Activated CD8-positive, alpha-beta memory T cell treated with anti-CD3 and anti-CD28 coated beads, Interleukin-2, amount 50 U/mL, for 1 hour (primary cell): ENCODE data around the gene NRF1.

ENCODE experiments used
- DNase-seq: peaks from one replicate; pipeline ENCODE4 v3.0.0-alpha.2; 2020; ENCODE audit errors: extremely low read depth

The NRF1 gene

DNA sequence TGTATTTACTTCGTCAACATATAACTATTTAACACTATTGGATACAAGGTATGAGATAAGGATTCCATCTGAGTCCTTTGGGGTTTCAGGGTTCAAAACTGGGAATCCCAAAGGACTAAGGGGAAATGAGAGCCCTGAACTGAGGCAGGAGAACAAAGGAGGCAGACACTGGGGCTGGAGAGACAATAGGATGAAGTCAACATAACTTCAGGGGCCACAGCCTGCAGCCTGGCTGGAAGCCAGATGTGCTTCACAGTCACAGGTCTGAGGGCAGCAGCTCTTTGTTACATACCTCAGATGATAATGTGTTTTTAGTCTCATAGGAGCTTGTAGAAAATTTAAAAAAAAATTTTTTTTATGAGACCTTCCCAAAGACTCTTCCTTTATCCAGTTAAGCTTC, 73.3 kb downstream of the NRF1 start:
- no peak for DNase-seq

DNA sequence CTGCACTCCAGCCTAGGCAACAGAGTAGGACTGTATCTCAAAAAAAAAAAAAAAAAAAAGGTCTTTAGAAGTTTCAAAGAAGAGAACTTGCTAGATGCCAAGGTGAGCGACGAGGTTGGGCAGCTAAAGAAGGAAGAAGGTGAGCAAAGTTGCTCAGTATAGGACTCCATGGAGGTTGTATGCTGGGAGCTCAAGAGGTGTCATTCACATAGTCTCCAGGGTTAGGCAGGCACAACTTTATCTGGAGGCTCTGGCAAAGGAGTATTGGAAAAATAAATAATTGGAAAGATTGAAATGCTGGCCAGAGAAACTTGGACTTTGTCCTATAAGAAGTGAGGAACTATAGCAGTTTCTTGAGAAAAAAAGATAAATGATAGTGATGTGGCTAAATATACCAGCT, 74.5 kb downstream of the NRF1 start:
- DNase-seq: no peak

DNA sequence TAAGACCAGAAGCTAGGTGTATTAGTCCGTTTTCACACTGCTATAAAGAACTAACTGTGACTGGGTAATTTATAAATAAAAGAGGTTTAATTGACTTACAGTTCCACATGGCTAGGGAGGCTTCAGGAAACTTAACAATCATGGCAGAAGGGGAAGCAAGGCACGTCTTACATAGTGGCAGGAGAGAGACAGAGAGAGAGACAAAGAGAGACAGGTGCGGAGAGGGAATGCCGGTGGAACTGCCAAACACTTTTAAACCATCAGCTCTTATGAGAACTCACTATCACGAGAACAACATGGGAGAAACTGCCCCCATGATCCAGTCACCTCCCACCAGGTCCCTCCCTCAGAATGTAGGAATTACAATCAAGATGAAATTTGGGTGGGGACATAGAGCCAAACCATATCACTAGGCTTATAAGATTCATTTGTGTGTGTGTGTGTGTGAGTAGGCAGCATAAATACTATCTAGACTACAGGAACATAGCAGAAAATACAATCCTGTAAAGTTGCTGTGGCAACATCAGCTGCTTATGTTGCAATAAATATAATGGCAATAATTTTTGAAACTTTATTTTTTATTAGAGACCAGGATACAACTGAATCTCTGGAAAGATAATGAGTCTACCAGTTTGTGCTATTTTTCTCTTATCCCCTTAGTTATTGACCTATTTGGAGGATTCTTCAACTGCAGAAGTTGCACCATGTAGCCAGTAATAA, 77.1 kb downstream of the NRF1 start:
- DNase-seq: no peak

DNA sequence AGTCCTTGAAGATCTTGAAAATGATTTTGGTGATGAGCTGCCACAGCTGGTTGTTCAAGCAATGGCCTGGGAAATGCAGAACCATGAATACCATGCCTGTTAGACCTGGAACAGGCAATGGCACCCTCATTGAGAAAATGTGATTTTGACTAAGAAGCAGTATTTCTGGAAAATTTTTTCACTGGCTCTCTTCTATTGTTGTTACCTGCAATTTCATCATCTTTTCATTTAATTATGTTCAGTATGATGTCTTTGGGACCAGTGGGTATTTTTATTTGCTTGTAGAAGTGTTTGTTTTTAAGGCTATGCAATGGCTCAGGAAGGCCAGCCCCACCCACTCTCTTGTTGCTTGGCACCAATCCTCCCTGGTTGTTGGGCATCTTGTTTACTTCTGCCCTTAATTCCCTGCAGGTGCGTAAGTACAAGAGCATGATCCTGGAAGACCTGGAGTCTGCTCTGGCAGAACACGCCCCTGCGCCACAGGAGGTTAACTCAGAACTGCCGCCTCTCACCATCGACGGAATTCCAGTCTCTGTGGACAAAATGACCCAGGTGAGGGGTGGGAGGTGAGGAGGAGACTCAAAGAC, 78.6 kb downstream of the NRF1 start:
- DNase-seq: no peak

- DNase-seq: no peak
Observed at GRCh38 chr7:129690701-129691100, 79.2 kb downstream of the NRF1 start.

- DNase-seq: no peak
Observed at GRCh38 chr7:129698516-129699418, 87.2 kb downstream of the NRF1 start.

DNA sequence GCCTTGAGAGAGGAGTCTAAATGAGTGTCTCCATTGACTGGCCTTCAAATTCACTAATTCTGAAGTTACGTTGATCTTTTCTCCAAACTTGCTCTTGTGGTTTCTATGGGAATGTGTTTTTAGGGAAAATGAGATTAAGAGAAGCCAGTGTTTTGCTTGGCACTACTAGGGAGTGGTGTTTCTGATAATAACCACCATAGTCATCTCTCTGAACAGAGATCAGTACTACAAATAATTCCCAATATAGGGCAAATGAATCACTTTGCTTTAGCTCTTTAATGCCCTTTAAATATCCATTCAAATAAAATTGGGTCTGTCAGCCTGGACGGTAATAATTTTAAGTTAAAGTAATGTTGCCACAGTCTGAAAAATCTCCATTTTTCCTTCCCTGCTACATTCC, 90.8 kb downstream of the NRF1 start:
- no peak for DNase-seq

- DNase-seq: no peak
Observed at GRCh38 chr7:129702761-129703338, 91.3 kb downstream of the NRF1 start.

DNA sequence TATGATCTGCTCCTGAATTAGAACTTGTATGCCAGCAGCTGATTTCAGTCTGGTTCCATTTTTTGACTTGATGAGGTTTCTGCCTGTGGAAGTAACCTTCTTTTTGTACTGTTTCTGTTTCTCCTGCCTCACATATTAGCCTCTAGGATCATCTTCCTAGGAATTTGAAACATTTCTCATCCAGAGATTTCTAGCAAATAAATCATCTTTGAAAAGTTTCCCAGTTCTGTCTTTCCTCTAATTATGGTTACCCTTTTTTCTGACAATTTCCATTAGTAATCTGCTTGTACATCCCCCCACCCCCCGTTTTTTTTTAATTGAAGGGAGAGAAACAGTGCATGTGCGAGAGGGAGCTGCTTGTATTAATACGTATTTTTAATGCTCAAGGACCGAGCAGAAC, 92.2 kb downstream of the NRF1 start:
- DNase-seq: no peak

GRCh38 chr7:129707910-129708499, 96.5 kb downstream of the NRF1 start:
- DNase-seq: no peak

DNA sequence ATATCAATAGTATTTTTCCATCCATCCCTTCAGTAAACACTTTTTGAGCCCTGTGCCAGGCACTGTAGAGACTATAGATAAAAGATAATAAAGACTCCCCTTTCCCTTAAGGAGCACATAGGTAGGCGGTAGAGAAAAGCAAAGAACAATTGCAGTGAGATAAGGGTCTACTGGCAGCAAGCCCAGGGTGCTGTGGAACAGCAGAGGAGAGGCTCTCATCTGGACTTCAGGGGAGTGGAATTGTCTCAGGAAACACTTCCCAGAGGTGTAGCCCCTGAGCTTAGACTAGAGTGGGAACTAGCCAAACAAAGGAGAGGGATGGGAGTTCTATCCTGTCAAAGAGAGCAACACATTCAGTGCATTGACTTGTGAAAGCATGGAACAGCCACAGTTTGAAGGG, 102.0 kb downstream of the NRF1 start:
- DNase-seq: no peak

GRCh38 chr7:129714514-129715063, 103.1 kb downstream of the NRF1 start:
- DNase-seq: no peak

DNA sequence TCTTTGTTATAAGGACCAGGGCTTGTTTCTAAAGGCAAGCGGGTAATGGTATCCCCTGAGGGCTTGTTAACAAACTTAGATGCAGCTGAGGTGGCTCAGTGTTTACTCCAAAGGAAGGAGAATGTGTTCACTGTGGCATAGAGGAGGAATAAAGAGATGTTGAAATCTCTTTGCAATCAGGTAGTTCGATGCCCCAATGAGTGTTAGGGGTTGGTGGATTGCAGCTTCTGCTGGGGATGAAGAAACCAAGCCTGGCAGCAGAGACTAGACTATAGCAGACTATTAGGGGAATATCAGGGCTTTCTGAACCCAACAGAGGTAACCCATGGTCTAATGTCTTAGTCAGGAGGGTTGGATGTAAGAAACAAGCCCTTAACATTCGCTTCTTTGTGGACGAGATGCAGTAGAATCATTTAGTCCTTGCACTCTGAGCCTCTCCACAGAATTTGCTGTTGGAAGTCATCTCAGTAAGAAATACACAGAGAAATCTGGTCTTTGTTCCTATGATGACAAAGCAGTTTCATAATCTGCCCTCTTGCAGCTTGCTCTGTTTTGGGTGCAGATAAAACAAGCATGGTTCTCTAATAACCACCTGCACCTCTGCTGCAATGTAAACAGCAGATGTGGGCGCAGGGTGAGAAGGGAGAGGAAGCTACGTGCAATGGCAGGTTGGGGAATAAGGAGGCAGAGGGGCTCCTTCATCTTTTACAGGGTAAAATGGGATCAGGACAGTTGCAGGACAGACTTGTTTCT, 108.6 kb downstream of the NRF1 start:
- no peak for DNase-seq

- DNase-seq: no peak
Observed at GRCh38 chr7:129721068-129721467, 109.5 kb downstream of the NRF1 start.

DNA sequence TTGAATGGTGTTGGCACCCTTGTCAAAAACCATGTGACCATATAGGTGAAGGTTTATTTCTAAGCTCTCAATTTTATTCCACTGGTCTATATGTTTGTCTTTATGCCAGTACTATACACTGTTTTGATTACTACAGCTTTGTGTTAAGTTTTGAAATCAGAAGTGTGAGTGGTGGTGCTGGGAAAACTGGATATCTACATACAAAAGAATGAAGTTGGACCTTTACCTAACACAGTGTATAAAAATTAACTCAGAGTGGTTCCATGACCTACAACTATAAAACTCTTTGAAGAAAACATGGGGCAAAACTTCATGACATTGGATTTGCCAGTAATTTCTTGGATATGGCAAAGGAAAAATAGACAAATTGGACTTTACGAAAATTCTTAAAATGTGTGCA, 112.2 kb downstream of the NRF1 start:
- no peak for DNase-seq

DNA sequence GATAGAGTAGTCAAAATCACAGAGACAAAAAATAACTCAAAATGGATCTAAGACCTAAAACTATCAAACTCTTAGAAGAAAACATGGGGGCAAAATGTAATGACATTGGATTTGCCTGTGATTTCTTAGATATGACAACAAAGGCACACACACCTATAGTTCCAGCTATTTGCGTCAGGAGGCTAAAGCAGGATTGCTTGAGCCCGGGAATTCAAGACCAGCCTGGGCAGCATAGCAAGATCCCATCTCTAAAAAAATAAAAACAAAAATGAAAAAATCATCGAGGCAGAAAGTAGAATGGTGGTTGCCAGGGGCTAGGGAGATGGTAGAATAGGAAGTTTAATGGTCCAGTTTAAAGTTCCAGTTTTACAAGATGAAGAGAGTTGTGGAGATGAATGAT, 113.3 kb downstream of the NRF1 start:
- DNase-seq: no peak

DNA sequence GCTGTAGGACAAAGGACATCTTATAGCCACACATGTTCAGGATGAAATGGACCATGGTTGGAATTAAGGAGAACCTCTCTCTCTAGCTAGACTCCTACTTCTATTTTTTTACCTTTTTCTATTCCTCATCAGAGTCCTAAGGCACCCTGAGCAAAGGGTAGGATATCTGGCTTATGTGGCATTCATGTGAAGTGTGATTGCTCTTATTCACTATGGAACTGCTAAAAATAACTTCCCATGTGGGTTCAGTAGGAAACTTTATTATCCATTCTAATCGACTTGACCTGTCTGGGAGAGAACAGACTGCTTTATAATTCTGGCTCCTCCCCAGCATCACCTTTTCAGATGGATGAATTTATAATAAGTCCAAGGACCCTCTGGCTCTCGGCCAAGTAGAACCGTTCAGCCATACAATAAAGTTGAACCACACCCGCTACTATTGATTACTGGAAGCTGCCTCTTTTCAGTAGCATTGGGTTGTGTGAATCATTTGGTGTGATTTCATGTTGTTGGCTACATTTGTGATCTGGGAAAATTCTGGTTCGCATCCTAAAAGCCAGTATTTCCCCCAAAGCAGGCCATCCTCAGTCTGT, 117.5 kb downstream of the NRF1 start:
- DNase-seq: no peak

DNA sequence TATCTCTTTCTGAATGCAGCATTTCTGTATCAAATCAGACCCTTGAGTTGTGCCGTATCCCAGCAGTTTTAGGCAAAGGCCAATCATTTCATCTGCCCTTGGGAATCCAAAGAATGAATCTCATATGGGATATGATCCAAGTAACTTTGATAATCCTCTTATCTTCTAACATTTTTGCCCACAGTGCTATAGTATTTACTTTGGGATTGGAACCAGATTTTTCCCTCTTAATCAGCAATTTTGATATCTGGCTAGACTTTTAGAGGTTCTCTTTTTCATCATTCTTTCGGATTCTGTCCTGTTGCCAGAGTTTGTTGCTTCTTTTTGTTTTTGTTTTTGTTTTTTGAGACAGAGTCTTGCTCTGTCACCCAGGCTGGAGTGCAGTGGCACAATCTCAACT, 118.0 kb downstream of the NRF1 start:
- DNase-seq: no peak

DNA sequence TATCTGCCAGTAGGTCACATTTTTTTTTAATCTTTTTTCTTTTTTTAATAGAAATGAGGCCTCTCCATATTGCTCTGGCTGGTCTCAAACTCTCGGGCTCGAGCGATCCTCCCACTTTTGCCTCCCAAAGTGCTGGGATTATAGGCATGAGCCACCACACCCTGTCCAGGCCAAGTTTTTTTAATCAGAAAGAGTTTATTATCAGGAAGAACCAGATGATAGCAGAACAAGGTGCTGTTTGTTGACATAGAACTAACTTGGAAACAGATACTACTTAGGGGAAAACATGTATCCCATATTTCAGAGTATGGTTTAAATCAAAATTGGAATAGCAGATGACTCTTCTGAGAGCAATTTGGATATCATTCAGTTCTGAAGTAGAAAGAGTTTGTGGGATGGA, 118.6 kb downstream of the NRF1 start:
- no peak for DNase-seq

DNA sequence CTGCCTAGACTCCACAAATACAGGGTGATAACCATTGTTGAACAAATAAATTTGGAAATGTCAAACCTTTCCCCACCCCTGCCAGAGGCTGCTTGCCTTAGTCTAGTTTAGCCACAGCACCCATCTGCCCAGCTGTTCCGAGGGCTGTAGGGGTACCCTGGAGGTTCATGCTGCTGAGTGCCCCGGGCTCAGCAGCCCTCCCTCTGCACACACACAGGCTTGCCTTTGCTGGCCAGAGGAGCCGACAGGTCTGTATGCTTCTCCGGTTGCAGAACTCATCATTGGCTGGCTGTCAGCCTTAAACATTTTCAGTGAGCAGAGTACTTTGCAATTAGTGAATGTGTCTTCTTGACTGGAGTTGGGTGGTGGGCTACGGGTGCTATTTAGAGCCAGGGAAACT, 122.9 kb downstream of the NRF1 start:
- DNase-seq: no peak

- no peak for DNase-seq
Observed at GRCh38 chr7:129739427-129739826, 127.9 kb downstream of the NRF1 start.
